Ishikawa (cell line): ENCODE results near the gene STXBP5.
A peak's percentile ranks its signal among the peaks of the same experiment; 100 is the strongest.

Source experiments
- CEBPB ChIP-seq: IDR thresholded peaks from 2 replicates; pipeline ENCODE4 v1.6.1; 2012
- CREB1 ChIP-seq: IDR thresholded peaks from 2 replicates; pipeline ENCODE4 v1.6.1; 2012; ENCODE audit warnings: low read depth
- EGR1 ChIP-seq: IDR thresholded peaks from 2 replicates; pipeline ENCODE4 v1.6.1; 2012
- EP300 ChIP-seq: IDR thresholded peaks from 2 replicates; pipeline ENCODE4 v1.6.1; 2012; ENCODE audit warnings: borderline replicate concordance
- FOXM1 ChIP-seq: IDR thresholded peaks from 2 replicates; pipeline ENCODE4 v1.6.1; 2012; ENCODE audit warnings: low read depth, borderline replicate concordance
- NFIC ChIP-seq: IDR thresholded peaks from 2 replicates; pipeline ENCODE4 v1.6.1; 2012
- RAD21 ChIP-seq: IDR thresholded peaks from 2 replicates; pipeline ENCODE4 v1.6.1; 2012; ENCODE audit warnings: low read depth
- TAF1 ChIP-seq: IDR thresholded peaks from 2 replicates; pipeline ENCODE4 v1.6.1; 2012; ENCODE audit warnings: low read depth, mild to moderate bottlenecking
- TCF12 ChIP-seq: IDR thresholded peaks from 2 replicates; pipeline ENCODE4 v1.6.1; 2012; ENCODE audit warnings: low read depth
- TEAD4 ChIP-seq: IDR thresholded peaks from 2 replicates; pipeline ENCODE4 v1.6.1; 2012
- YY1 ChIP-seq: IDR thresholded peaks from 2 replicates; pipeline ENCODE4 v1.6.1; 2012; ENCODE audit warnings: low read depth
- ZBTB7A ChIP-seq: IDR thresholded peaks from 2 replicates; pipeline ENCODE4 v1.6.1; 2012; ENCODE audit warnings: low read depth
- TF ChIP-seq, protein P1 (sequence below): IDR thresholded peaks from 2 replicates; pipeline ENCODE4 v1.6.1; 2012; ENCODE audit warnings: low read depth, mild to moderate bottlenecking
- TF ChIP-seq, protein P2 (sequence below): IDR thresholded peaks from 2 replicates; pipeline ENCODE4 v1.6.1; 2012
- TF ChIP-seq, protein P3 (sequence below): IDR thresholded peaks from 2 replicates; pipeline ENCODE4 v1.6.1; 2012

The STXBP5 gene

DNA sequence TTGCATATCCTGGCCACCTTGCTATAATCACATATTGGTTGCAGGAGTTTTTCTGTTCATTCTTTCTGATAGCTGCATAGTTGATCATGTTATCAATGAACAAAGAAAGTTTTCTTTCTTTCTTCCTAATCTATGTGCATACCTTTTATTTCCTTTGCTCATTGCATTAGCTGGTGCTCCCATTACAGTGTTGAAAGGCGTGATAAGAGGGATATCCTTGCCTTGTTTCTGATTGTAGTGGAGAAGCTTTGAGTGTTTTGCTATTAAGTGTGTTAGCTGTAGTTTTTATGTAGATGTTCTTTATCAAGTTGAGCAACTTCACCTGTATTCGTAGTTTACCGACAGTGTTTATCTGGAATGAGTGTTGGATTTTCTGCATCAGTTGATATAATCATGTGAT lies 14.6 kb downstream of the STXBP5 start:
- TF ChIP-seq TAF1 (no peak), CEBPB (no peak), CREB1 (no peak), TCF12 (no peak), YY1 (no peak), NFIC (no peak)
- TF ChIP-seq, protein P1, sequence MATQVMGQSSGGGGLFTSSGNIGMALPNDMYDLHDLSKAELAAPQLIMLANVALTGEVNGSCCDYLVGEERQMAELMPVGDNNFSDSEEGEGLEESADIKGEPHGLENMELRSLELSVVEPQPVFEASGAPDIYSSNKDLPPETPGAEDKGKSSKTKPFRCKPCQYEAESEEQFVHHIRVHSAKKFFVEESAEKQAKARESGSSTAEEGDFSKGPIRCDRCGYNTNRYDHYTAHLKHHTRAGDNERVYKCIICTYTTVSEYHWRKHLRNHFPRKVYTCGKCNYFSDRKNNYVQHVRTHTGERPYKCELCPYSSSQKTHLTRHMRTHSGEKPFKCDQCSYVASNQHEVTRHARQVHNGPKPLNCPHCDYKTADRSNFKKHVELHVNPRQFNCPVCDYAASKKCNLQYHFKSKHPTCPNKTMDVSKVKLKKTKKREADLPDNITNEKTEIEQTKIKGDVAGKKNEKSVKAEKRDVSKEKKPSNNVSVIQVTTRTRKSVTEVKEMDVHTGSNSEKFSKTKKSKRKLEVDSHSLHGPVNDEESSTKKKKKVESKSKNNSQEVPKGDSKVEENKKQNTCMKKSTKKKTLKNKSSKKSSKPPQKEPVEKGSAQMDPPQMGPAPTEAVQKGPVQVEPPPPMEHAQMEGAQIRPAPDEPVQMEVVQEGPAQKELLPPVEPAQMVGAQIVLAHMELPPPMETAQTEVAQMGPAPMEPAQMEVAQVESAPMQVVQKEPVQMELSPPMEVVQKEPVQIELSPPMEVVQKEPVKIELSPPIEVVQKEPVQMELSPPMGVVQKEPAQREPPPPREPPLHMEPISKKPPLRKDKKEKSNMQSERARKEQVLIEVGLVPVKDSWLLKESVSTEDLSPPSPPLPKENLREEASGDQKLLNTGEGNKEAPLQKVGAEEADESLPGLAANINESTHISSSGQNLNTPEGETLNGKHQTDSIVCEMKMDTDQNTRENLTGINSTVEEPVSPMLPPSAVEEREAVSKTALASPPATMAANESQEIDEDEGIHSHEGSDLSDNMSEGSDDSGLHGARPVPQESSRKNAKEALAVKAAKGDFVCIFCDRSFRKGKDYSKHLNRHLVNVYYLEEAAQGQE: no peak
- TF ChIP-seq, protein P2, sequence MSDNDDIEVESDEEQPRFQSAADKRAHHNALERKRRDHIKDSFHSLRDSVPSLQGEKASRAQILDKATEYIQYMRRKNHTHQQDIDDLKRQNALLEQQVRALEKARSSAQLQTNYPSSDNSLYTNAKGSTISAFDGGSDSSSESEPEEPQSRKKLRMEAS: no peak

DNA sequence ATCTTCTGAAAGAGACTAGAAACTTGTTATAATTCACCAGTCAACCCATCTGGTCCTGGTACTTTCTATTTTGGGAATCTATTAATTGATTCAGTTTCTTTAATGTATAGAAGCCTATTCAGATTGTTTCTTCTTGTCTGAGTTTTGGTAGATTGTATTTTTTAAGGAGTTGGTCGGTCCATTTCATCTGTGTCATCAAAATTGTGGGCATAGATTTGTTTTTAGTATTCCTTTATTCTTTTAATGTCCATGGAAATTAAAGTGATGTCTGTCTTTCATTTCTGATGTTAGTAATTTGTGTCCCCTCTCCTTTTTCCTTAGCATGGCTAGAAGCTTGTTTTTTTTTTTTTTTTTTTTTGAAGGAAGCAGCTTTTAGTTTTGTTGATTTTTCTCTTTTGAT lies 15.2 kb downstream of the STXBP5 start:
- TF ChIP-seq, protein P1: no peak

DNA sequence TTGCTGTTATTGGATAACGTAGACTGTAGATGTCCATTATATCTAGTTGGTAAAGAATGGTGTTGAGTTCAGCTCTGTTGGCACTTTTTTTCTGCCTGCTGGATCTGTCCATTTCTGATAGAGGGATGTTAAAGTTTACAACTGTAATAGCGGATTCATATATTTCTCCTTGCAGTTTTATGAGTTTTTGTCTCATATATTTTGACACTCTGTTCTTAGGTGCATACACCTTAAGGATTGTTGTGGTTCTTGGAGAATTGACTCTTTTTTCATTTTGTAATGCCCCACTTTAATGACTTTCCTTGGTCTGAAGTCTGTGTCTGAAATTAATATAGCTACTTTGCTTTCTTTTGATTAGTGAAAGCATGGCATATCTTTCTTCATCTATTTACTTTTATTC lies 16.1 kb downstream of the STXBP5 start:
- no peak for TF ChIP-seq NFIC
- no peak for TF ChIP-seq CREB1
- no peak for TF ChIP-seq CEBPB
- no peak for TF ChIP-seq RAD21
- no peak for TF ChIP-seq EP300
- TF ChIP-seq YY1: no peak
- TF ChIP-seq EGR1: no peak
- TF ChIP-seq TAF1: no peak
- no peak for TF ChIP-seq ZBTB7A
- TF ChIP-seq FOXM1: no peak
- TF ChIP-seq, protein P2: no peak

DNA sequence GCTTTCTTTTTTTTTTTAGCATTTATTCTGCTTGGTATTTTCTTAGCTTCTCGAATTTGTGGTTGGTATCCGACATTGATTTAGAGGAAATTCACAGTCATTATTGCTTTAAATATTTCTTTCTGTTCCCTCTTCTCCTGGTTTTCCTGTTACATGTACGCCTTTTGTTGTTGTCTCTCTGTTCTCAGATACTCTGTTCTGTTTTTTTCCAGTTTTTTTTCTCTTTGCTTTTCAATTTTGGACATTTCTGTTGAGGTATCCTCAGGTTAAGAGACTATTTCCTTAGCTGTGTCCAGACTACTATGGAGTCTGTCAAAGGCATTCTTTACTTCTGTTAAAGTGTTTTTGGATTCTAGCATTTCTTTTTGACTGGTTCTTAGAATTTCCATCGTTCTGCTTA lies 17.5 kb downstream of the STXBP5 start:
- TF ChIP-seq, protein P3, sequence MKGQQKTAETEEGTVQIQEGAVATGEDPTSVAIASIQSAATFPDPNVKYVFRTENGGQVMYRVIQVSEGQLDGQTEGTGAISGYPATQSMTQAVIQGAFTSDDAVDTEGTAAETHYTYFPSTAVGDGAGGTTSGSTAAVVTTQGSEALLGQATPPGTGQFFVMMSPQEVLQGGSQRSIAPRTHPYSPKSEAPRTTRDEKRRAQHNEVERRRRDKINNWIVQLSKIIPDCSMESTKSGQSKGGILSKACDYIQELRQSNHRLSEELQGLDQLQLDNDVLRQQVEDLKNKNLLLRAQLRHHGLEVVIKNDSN: no peak
- TF ChIP-seq CEBPB: no peak
- TF ChIP-seq ZBTB7A: no peak
- TF ChIP-seq, protein P2: no peak
- no peak for TF ChIP-seq CREB1
- no peak for TF ChIP-seq FOXM1
- TF ChIP-seq TEAD4: no peak
- TF ChIP-seq TAF1: no peak
- TF ChIP-seq, protein P1: no peak
- no peak for TF ChIP-seq NFIC
- no peak for TF ChIP-seq EGR1
- no peak for TF ChIP-seq RAD21
- no peak for TF ChIP-seq EP300
- TF ChIP-seq YY1: no peak
- TF ChIP-seq TCF12: no peak

DNA sequence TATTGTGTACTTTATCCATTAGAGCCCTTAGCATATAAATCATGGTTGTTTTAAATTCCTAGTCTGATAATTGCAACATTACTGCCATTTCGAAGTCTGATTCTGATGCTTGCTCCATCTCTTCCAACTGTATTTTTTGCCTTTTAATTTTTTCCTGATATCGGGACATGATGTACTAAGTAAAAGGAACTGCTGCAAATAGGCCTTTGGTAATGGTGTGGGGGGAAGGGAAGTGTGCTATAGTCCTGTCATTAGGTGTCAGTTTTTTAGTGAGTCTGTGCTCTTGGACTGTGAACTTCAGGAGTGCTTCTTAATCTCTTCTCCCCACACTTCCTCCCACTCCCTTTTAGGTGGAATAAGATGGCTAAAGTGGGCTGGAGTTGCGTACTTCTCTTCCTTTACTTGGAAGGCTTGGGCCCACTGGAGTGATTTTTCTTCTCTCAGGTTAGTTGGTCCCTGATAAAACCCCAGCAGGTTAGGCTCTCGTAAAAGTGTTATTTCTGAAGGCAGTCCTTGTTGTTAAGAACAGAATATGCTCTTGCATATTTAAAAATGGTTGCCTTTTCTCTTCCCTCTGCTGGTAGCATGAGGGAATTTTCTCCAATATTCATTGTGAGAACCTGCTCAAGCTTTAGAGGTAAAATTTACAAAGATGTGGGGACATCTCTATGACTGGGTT lies 18.1 kb downstream of the STXBP5 start:
- TF ChIP-seq RAD21 (peak; percentile 13; the same call in 1 of the 2 replicates), CREB1 (no peak)
